Smooth muscle cell (in vitro differentiated cells): ENCODE data around the gene WDR53. TPM values are rescaled to one million over a fixed set of nuclear protein-coding genes. Genes with fewer than 3 reads are reported as not detected.
A peak's percentile ranks its signal among the peaks of the same experiment; 100 is the strongest.
"Not testable (repeated sequence)": the region's sequence is repeated elsewhere in the genome, so short reads cannot be mapped to it uniquely, and the experiment has no call there.

Experiments
- DNase-seq: peaks from one replicate; lab custom pipeline; 2025; ENCODE audit not compliant: unreplicated experiment; lab: John Stamatoyannopoulos, UW
- H2AFZ ChIP-seq: fragments of 200-600 bp; sonication (generic); 2 replicates; pipeline ENCODE4 v1.6.0; 2016; ENCODE audit warnings: antibody characterized with exemption, low read depth, mild to moderate bottlenecking
- H3F3A ChIP-seq: fragments of 200-600 bp; sonication (generic); 2 replicates; pipeline ENCODE4 v1.6.0; 2017; ENCODE audit warnings: antibody characterized with exemption, low read depth
- H3K27ac ChIP-seq: fragments of 200-600 bp; sonication (generic); 2 replicates; pipeline ENCODE4 v1.5.1; 2016; ENCODE audit warnings: low read depth, mild to moderate bottlenecking
- H3K27me3 ChIP-seq: fragments of 200-600 bp; sonication (generic); 2 replicates; pipeline ENCODE4 v1.6.1; 2016; ENCODE audit warnings: low read depth, mild to moderate bottlenecking
- H3K36me3 ChIP-seq: fragments of 200-600 bp; sonication (generic); 2 replicates; pipeline ENCODE4 v1.5.1; 2016; ENCODE audit warnings: low read depth
- H3K4me1 ChIP-seq: fragments of 200-600 bp; sonication (generic); 2 replicates; pipeline ENCODE4 v1.5.1; 2016; ENCODE audit warnings: low read depth
- H3K4me2 ChIP-seq: fragments of 200-600 bp; sonication (generic); 2 replicates; pipeline ENCODE4 v1.6.0; 2016; ENCODE audit warnings: mild to moderate bottlenecking
- H3K4me3 ChIP-seq: fragments of 200-600 bp; sonication (generic); 2 replicates; pipeline ENCODE4 v1.5.1; 2016; ENCODE audit warnings: mild to moderate bottlenecking
- H3K79me2 ChIP-seq: fragments of 200-600 bp; sonication (generic); 2 replicates; pipeline ENCODE4 v1.6.0; 2016; ENCODE audit warnings: low read depth, mild to moderate bottlenecking
- H3K9ac ChIP-seq: fragments of 200-600 bp; sonication (generic); 2 replicates; pipeline ENCODE4 v1.6.0; 2016; ENCODE audit warnings: low read depth
- H3K9me3 ChIP-seq: fragments of 200-600 bp; sonication (generic); replicated peaks from 2 replicates; pipeline ENCODE4 v1.5.1; 2016; ENCODE audit warnings: low read depth
- H4K20me1 ChIP-seq: fragments of 200-600 bp; sonication (generic); 2 replicates; pipeline ENCODE4 v1.6.0; 2016; ENCODE audit warnings: low read depth
- WGBS: methylation state at CpG from one replicate; pipeline ENCODE4 v1.1.7; 2016; ENCODE audit warnings: low lambda C conversion rate; 5-methylcytosine and 5-hydroxymethylcytosine counted together
- polyA plus RNA-seq: library from polyadenylated mRNA; unstranded; fragments of >200 nt; fragmentation: Nextera tagmentation; extraction: Ambion mirVana; gene quantifications from 2 replicates; pipeline ENCODE4 v1.2.1, GENCODE V29; 2016
- total RNA-seq: library from RNA; depleted of rRNA; stranded (reverse); fragments of >200 nt; gene quantifications from 2 replicates; pipeline ENCODE4 v1.2.3, GENCODE V29; 2014
- TF ChIP-seq, protein P1 (sequence below): fragments of 200-600 bp; sonication (generic); IDR thresholded peaks from 2 replicates; pipeline ENCODE4 v1.5.1; 2017; ENCODE audit warnings: borderline replicate concordance, mild to moderate bottlenecking, antibody characterized with exemption; ENCODE audit not compliant: insufficient read depth, poor library complexity, severe bottlenecking

Gene WDR53
- 6.3 and 7.9 TPM in 2 replicates for total RNA-seq
- polyA plus RNA-seq, result 11.5 and 13.5 TPM in 2 replicates

DNA sequence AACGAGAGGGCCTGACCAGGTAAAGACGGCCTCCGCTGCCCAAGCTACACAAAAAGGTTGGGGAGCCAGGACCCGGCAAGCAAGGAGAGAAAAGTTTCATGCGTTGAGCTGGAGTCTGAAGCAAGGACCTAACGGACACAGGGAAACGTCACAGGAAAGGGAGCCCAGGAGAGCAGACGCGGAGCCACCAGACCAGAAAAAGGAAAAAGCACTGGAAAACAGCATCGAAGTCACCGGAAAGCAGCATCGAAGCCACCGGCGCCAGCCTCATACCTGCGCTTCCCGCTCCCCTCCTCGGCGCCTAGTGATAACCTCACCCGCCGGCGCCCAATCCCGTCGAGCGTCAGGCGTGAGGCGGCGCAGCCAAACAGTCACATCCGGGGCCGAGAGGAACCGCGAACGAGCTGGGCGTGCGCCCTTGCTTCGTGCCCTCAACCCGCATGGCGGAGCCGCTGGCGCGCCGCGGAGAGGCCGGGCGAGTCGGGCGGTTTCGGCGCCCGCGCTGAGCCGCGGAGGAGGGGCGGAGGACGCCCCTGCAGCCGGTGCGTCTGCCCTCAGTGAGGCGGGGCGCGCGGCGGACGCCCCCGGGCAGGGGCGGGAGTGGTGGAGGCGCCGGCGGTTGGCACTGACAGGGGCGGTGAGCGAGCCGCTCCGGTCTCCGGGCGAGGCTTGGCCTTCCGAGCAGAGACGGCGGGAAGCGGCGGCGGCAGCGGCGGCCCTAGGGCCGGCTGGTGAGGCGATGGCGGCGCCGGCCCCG lies at the start of gene WDR53, which contains the start of gene FBXO45:
TSS of gene WDR53 (minus strand) at position 309 of the 757 bp plus-strand sequence. CDS start 7,079 bp downstream, outside the sequence.
TSS of gene FBXO45 (plus strand) at position 415 of the 757 bp plus-strand sequence. CDS start at position 740, 325 bp downstream.
- TF ChIP-seq, protein P1, sequence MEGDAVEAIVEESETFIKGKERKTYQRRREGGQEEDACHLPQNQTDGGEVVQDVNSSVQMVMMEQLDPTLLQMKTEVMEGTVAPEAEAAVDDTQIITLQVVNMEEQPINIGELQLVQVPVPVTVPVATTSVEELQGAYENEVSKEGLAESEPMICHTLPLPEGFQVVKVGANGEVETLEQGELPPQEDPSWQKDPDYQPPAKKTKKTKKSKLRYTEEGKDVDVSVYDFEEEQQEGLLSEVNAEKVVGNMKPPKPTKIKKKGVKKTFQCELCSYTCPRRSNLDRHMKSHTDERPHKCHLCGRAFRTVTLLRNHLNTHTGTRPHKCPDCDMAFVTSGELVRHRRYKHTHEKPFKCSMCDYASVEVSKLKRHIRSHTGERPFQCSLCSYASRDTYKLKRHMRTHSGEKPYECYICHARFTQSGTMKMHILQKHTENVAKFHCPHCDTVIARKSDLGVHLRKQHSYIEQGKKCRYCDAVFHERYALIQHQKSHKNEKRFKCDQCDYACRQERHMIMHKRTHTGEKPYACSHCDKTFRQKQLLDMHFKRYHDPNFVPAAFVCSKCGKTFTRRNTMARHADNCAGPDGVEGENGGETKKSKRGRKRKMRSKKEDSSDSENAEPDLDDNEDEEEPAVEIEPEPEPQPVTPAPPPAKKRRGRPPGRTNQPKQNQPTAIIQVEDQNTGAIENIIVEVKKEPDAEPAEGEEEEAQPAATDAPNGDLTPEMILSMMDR, result no peak
- WGBS, result under 1% methylated on average over 64 of the region's 87 CpGs
- Histone ChIP-seq H3K9ac (peak within 1 kb of the TSS; percentile 81), H3F3A (no peaks in the 10 kb centered on the region), H3K27ac (peak within 1 kb of the TSS; percentile 71), H3K79me2 (peaks cover 55% of the 10 kb centered on the region), H3K36me3 (no peaks in the 10 kb centered on the region), H3K4me2 (peak within 1 kb of the TSS; percentile 95), H3K9me3 (no peaks in the 10 kb centered on the region), H3K27me3 (no peaks in the 10 kb centered on the region), H4K20me1 (peaks cover 11% of the 10 kb centered on the region), H2AFZ (peak within 1 kb of the TSS; percentile 96), H3K4me3 (peak within 1 kb of the TSS; percentile 92), H3K4me1 (peaks cover 11% of the 10 kb centered on the region)
- peak; percentile 76 for DNase-seq

DNA sequence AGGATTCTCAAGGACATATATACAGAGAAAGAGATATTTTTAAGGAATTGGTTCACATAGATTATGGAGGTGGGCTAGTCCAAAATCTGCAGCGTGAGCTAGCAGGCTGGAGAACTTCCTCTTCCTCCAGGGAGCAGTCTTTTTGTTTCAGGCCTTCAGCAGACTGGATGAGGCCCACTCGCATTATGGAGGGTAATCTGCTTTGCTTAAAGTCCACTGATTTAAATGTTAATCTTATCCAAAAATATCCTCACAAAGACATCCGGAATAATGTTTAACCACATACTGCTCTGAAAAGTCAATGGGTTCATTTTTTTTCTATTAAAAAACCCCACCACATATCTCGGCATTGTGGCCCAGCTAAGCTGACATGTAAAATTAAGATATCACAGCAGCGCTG lies 48.9 kb upstream of the WDR53 start:
- no peak for DNase-seq
- 66% methylated on average over 5 of the region's 5 CpGs for WGBS
- Histone ChIP-seq H3K27ac (no peak overlapping the region), H3K4me1 (peaks cover 8% of the 10 kb centered on the region), H3K27me3 (no peaks in the 10 kb centered on the region), H4K20me1 (no peaks in the 10 kb centered on the region), H3K4me2 (no peak overlapping the region), H2AFZ (no peak overlapping the region), H3F3A (no peaks in the 10 kb centered on the region), H3K36me3 (no peaks in the 10 kb centered on the region), H3K79me2 (no peaks in the 10 kb centered on the region), H3K9me3 (no peaks in the 10 kb centered on the region), H3K4me3 (no peak overlapping the region), H3K9ac (no peak overlapping the region)
- TF ChIP-seq, protein P1, result no peak

DNA sequence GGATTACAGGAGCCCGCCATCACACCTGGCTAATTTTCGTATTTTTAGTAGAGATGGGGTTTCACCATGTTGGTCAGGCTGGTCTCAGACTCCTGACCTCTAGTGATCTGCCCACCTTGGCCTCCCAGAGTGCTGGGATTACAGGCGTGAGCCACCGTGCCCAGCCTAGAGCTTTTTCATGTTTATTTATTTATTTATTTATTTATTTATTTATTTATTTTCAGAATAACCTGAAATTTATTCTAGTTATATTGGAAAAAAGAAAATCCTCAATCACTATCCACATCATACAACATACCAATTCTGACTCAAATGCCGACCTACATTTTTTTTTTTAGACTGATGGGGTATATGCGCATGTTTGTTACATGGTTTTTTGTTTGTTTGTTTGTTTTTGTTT lies 46.9 kb upstream of the WDR53 start:
- not testable (repeated sequence) for H3K9ac ChIP-seq, H3K4me1 ChIP-seq, H3F3A ChIP-seq, H4K20me1 ChIP-seq, H3K27me3 ChIP-seq, DNase-seq, H3K9me3 ChIP-seq, H2AFZ ChIP-seq, H3K4me2 ChIP-seq, H3K79me2 ChIP-seq, H3K27ac ChIP-seq, H3K4me3 ChIP-seq, H3K36me3 ChIP-seq
- 96% methylated on average over 6 of the region's 6 CpGs for WGBS

DNA sequence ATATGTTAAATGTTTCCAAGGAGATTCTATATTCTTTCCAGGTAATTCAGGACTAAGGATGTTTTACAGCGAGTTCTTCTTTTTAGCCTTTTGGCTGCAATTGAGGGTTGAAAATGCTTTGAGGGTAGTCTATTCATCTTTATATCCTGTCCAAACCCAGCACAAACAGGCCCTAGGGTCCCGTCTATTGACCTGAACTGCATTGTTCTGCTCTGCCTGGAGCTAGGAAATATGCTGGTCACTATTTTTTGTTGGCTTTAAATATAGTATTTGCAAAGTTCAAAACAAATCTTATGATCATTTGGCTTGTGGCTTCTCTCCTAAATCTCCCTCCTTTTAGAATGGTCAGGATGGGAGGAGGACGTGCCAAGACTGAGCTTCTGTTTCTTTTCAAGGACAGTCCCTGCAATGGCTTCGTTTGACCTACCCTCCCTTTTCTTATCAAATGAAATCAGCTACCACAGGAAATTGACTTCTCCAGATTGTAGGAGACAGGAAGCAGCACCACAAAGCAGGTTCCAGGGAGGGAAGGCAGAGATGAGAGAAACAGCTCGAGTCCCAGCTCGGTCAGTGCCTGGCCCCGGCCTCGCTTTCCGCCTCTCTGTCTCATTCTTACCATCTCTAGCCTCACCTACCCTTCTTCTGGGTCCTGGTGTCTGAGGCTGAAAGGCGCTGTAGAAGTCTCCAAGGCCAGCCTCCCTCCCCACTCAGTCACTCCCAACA lies 43.6 kb upstream of the WDR53 start:
- Histone ChIP-seq H3K4me2 (no peak overlapping the region), H3K4me3 (no peak overlapping the region), H3F3A (no peaks in the 10 kb centered on the region), H3K79me2 (no peaks in the 10 kb centered on the region), H3K4me1 (no peaks in the 10 kb centered on the region), H4K20me1 (no peaks in the 10 kb centered on the region), H2AFZ (peak overlapping the region; percentile 49), H3K9ac (no peak overlapping the region), H3K9me3 (no peaks in the 10 kb centered on the region), H3K36me3 (no peaks in the 10 kb centered on the region), H3K27me3 (no peaks in the 10 kb centered on the region), H3K27ac (no peak overlapping the region)
- WGBS, result 75% methylated on average over 10 of the region's 10 CpGs
- no peak for DNase-seq
- TF ChIP-seq, protein P1, result no peak
